Prostate gland (tissue), 2 donors: ENCODE results near the gene ZNF488.

ENCODE experiments used
- POLR2A ChIP-seq: fragments of 450-650 bp; IDR thresholded peaks from one replicate; pipeline ENCODE4 v1.6.1; 2016; ENCODE audit warnings: antibody characterized with exemption, mild to moderate bottlenecking
- TF ChIP-seq, protein P1 (sequence below), 4 experiments: fragments of 200-600 bp in 2 of 4; fragments of 450-650 bp in 2 of 4; sonication (generic) in 2 of 4; IDR thresholded peaks; 1 replicate in 3 of 4; 2 replicates in 1 of 4; pipeline ENCODE4 v1.5.1; 2016 to 2019; ENCODE audit warnings: antibody characterized with exemption in 4 of 4, mild to moderate bottlenecking in 2 of 4, moderate library complexity in 2 of 4

DNA sequence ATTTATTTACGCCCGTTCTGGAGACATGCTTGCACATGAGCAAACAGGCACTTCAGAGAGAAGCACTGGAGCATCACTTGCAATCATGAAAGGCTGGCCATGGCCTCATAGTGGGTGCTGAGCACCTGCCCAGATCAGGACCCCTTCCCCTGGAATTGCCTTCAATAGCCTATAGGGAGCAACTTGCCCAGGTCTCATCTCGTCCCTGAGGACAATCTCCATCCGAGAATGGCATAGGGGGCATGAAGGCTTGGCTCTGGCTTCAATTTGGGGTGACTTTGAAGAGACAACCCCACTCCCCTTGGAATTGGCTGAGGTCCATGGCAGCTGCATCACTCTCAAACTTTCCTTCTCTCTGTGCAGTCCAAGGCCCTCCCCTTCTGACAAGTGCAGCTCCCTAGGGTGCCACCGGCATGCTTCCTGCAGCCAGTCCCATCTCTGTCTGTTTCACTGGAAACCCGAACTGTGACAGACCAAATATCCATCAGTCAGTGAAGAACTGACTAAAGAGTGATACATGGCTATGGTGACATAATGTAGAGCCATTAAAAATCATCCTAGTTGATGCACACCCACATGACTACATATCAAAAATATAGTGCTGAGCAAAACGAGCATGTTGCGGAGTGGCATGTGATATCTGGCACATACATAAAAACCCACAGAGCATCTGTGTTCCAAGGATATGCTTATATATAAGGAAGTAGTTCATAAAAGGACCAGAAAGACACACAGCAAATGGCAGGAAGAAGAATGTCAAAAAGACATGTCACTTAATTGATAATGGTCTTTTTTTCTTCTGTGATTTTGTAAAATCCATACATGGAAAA is 49.4 kb downstream of the ZNF488 start:
- TF ChIP-seq, protein P1, sequence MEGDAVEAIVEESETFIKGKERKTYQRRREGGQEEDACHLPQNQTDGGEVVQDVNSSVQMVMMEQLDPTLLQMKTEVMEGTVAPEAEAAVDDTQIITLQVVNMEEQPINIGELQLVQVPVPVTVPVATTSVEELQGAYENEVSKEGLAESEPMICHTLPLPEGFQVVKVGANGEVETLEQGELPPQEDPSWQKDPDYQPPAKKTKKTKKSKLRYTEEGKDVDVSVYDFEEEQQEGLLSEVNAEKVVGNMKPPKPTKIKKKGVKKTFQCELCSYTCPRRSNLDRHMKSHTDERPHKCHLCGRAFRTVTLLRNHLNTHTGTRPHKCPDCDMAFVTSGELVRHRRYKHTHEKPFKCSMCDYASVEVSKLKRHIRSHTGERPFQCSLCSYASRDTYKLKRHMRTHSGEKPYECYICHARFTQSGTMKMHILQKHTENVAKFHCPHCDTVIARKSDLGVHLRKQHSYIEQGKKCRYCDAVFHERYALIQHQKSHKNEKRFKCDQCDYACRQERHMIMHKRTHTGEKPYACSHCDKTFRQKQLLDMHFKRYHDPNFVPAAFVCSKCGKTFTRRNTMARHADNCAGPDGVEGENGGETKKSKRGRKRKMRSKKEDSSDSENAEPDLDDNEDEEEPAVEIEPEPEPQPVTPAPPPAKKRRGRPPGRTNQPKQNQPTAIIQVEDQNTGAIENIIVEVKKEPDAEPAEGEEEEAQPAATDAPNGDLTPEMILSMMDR (IDR thresholded peaks at IDR 0.05), result no peak
- TF ChIP-seq POLR2A, result no peak
